Measurements from ENCODE around the gene LAMP1.

The LAMP1 gene

DNA sequence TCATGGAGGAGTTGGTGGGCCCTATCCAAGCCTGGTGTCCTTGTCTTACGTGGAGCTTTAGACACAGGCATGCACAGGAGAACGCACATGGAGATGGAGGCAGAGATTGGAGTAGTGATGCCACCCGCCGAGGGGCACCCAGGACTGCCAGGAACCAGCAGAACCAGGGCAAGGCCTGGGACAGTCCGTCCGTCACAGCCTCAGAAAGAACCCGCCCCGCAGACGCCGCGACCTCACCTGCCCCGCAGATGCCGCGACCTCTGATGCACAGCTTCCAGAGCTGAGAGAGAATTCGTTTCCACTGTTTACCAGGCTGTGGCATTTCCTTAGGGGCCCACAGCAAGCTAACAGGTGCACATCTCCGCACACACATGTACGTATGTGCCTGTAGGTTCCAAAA, 51.6 kb downstream of the LAMP1 start:
- peaks cover 9 to 19% of the 10 kb centered on the region in 2 donors for H3K27me3 Mint-ChIP-seq
- H3K27ac Mint-ChIP-seq, result no peak overlapping the region
- no peak overlapping the region for H3K4me3 Mint-ChIP-seq
- DNase-seq (no peak), ATAC-seq (replicated peaks) (no peak)
- H3K36me3 Mint-ChIP-seq, result peaks cover 4% of the 10 kb centered on the region in 2 donors
- peaks cover 4 to 6% of the 10 kb centered on the region in 2 donors for H3K9me3 Mint-ChIP-seq
- no peaks in the 10 kb centered on the region for H3K4me1 Mint-ChIP-seq

- Mint-ChIP-seq H3K36me3 (peaks cover 4% of the 10 kb centered on the region in 2 donors), H3K9me3 (peaks cover 4 to 6% of the 10 kb centered on the region in 2 donors), H3K27ac (no peak overlapping the region), H3K4me3 (no peak overlapping the region), H3K4me1 (no peaks in the 10 kb centered on the region), H3K27me3 (peaks cover 7 to 19% of the 10 kb centered on the region in 2 donors)
- ATAC-seq (replicated peaks), result no peak
- no peak for DNase-seq
Measured at GRCh38 chr13:113349050-113349449, 52.0 kb downstream of the LAMP1 start.

DNA sequence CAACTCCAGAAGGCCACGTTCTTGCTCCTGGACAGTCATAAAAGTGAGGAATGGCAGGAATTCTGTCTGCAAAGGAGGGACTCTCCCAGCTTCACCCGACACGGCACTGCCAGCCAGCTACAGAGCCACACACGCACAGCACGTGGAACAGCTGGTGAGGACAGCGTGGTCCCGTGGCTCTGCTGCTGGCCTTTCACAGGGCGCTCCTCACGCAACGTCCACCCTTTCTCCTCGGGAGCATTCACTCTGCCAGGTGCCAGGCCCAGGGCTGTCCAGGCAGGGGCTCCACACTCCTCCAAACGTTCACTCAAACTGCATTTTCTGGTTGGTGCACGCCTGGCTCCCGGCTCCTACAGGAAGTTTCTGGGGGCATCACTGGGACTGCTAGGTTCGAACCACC, 52.5 kb downstream of the LAMP1 start:
- H3K27ac Mint-ChIP-seq, result no peak overlapping the region
- H3K4me3 Mint-ChIP-seq, result no peak overlapping the region
- ATAC-seq (replicated peaks), result no peak

DNA sequence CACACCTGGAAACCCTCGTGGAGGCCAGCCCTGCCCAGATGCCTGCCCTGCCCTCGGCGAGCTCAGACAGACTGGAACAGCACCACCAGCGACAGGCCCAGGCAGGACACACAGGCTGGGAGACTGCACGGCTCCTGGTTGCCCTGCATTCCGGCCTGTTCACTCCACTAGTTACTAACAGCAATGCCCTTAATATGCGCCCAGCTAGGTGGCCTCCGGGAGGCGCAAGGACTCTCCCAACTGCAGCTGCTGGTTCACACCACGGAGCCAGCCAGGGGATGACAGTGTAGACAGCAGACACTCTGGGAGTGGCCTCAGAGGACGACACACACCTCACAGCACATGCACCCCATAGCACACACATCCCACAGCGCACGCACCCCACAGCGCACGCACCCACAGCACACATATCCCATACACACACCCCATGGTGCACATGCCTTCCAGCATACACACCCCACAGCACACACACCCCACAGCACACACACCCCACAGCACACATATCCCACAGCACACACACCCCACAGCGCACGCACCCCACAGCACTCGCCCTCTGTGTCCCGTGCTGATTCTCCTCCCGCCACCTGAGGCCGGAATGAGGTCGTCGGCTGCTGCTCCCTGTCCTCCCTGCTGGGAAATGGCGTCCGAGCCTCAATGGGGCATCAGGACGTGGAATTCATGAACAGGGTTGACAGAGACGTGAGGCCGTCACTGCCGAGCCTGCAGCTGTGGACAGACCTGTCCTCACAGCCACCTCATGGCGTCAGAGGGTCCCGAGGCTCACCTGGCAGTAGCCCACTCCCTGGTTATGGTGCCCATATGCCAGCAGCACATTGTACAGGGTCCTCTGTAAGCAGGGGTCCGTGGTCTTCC, 53.3 kb downstream of the LAMP1 start:
- Mint-ChIP-seq H3K9me3 (peaks cover 4 to 6% of the 10 kb centered on the region in 2 donors), H3K27me3 (peaks cover 7 to 20% of the 10 kb centered on the region in 2 donors), H3K36me3 (peaks cover 4% of the 10 kb centered on the region in 2 donors), H3K4me3 (no peak overlapping the region), H3K27ac (no peak overlapping the region), H3K4me1 (no peaks in the 10 kb centered on the region)
- ATAC-seq (replicated peaks) (peak in 1 of 2 donors; percentile 16), DNase-seq (no peak)

More for the DNA sequence above, 52.5 kb downstream of the LAMP1 start:
- Mint-ChIP-seq H3K27me3 (peaks cover 7 to 19% of the 10 kb centered on the region in 2 donors), H3K36me3 (peaks cover 4% of the 10 kb centered on the region in 2 donors), H3K4me1 (no peaks in the 10 kb centered on the region), H3K9me3 (peaks cover 4 to 6% of the 10 kb centered on the region in 2 donors)
- no peak for DNase-seq

DNA sequence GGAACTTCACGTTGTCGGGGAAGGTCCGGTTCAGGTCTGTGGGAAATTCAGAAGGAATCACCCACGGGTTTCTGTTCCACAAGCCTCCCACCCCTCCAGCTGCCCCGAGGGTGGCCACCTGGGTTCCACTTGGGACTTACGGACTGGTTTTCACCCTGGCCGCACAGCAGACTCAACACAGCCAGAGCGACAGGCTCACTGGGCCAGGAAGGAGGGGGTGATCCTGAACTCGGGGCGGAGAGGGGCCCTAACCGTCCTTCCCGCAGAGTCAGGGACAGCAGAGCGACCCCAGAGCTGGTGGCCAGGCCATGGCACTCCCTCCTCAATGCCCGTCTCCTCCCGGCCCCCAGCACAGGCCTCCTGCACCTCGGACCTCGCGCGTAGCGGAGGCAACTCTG, 53.9 kb downstream of the LAMP1 start:
- no peak for DNase-seq
- peaks cover 0 to 2% of the 10 kb centered on the region in 2 donors for H3K9me3 Mint-ChIP-seq
- peaks cover 12 to 25% of the 10 kb centered on the region in 2 donors for H3K27me3 Mint-ChIP-seq

DNA sequence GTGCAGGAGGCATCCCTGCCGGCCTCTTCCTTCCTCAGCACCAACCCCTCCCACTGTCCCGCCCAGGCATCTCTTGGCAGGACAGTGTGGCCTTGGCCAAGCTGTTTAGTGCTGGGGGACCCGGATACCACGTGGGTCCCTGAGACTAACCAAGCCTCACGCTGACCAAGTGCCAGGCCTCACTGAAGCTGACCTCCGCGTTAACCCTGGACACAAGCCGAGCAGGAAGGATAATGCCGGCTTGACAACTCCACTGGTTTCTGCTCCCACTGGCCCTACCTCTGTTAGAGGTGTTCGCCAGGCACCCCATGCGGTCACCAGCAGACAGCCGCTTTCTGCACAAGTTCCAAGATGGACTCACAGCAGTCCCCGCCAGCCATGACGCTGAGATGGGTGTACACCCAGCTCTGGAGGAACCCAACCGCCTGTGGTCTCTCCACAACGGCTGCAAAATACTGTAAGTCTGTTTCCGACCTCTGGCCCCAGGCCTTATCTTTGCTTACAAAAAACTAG, 54.5 kb downstream of the LAMP1 start:
- Mint-ChIP-seq H3K4me3 (no peak overlapping the region), H3K36me3 (no peaks in the 10 kb centered on the region), H3K4me1 (no peaks in the 10 kb centered on the region), H3K27me3 (peaks cover 12 to 25% of the 10 kb centered on the region in 2 donors), H3K9me3 (peaks cover 0 to 2% of the 10 kb centered on the region in 2 donors), H3K27ac (no peak overlapping the region)
- no peak for DNase-seq
- no peak for ATAC-seq (replicated peaks)

More for the DNA sequence above, 53.9 kb downstream of the LAMP1 start:
- ATAC-seq (replicated peaks), result no peak
- Mint-ChIP-seq H3K4me3 (no peak overlapping the region), H3K27ac (no peak overlapping the region), H3K4me1 (no peaks in the 10 kb centered on the region), H3K36me3 (no peaks in the 10 kb centered on the region)

- H3K9me3 Mint-ChIP-seq, result no peaks in the 10 kb centered on the region
- no peaks in the 10 kb centered on the region for H3K4me1 Mint-ChIP-seq
- DNase-seq (no peak), ATAC-seq (replicated peaks) (no peak)
- peaks cover 15 to 27% of the 10 kb centered on the region in 2 donors for H3K27me3 Mint-ChIP-seq
- no peak overlapping the region for H3K27ac Mint-ChIP-seq
- H3K36me3 Mint-ChIP-seq, result no peaks in the 10 kb centered on the region
- no peak overlapping the region for H3K4me3 Mint-ChIP-seq
Measured at GRCh38 chr13:113353254-113353653, 56.2 kb downstream of the LAMP1 start.

DNA sequence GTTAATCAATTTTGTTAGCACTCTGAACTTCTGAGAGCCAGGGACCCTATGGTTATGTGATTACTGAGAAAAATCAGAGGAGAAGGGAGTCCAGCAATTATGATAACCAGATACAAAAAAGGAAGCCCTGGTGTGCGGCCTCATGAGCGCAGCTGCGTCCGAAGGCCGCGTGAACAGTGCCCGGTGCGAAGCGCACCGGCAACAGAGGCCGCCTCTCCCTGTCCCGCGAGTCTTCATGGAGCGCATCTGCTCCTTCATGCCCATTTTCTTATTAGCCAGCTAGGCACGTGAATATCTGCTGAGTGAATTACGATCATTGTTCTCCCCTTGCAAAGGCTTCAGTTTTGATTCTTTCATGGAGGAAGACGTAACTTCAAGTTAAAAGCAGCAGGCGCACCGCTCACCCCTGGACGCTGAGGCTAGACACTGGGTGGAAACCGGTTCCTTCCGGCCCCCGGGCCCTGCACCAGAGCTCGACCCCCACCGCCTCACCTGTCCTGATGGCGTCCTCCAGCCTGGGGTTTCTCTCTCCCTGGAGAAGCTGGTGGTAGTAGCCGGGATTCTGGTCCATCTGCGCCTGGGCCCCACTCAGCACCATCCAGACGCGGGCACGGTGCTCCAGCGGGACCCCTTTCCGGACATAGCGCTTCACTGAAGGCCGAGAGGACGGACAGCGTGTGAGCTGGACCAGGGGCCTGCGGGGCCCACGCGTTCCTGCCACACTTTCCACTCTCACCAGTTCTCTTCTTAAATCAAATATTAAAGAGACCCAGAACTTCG, 58.0 kb downstream of the LAMP1 start:
- Mint-ChIP-seq H3K27ac (no peak overlapping the region), H3K4me3 (no peak overlapping the region), H3K9me3 (no peaks in the 10 kb centered on the region), H3K36me3 (no peaks in the 10 kb centered on the region), H3K4me1 (no peaks in the 10 kb centered on the region), H3K27me3 (peaks cover 19 to 39% of the 10 kb centered on the region in 2 donors)
- ATAC-seq (replicated peaks) (no peak), DNase-seq (no peak)

DNA sequence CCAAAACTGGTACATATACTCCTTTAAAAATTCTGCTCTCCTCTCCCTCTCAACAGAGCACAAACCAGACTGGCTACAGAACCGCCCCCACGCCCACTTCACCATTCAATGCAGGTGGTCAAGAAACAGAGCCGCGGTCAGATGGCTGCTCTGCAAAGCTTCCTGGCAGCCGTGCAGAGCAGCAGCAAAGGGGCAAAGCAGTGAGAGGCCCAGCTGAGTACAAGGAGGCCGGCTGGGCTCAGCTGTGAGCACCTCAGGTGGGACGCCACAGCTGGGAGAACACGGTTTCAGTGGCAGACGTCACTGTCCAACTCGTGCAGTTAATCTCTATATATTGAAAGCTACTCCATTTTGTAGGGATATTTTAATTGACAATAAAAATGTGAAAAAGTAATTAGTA, 58.6 kb downstream of the LAMP1 start:
- Mint-ChIP-seq H3K27ac (no peak overlapping the region), H3K4me1 (no peaks in the 10 kb centered on the region), H3K36me3 (no peaks in the 10 kb centered on the region), H3K4me3 (no peak overlapping the region), H3K27me3 (peaks cover 17 to 38% of the 10 kb centered on the region in 2 donors), H3K9me3 (no peaks in the 10 kb centered on the region)
- ATAC-seq (replicated peaks), result no peak
- no peak for DNase-seq

- no peaks in the 10 kb centered on the region for H3K36me3 Mint-ChIP-seq
- H3K27me3 Mint-ChIP-seq, result peaks cover 16 to 36% of the 10 kb centered on the region in 2 donors
- no peak overlapping the region for H3K27ac Mint-ChIP-seq
- H3K4me3 Mint-ChIP-seq, result no peak overlapping the region
- H3K4me1 Mint-ChIP-seq, result peaks cover 2 to 7% of the 10 kb centered on the region in 2 donors
- ATAC-seq (replicated peaks) (no peak), DNase-seq (no peak)
- H3K9me3 Mint-ChIP-seq, result no peaks in the 10 kb centered on the region
Measured at GRCh38 chr13:113356596-113356995, 59.6 kb downstream of the LAMP1 start.

DNA sequence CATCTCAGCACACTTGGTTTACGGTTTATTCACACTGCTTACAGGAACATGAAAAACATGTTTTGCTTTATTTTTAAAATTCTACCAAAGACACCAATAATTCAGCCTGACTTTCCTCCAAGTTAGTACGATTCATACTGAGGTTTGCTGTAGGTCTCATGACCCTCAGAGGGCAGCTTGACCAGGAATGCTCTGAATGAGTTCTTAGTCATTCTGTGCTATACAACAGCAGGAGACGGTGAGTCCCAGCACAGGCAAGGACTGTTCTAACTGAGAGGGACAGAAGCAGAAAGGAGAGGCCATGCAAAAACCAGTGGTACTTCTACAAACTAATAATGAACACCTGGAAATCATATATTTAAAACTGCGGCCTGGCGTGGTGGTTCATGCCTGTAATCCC, 60.5 kb downstream of the LAMP1 start:
- no peak overlapping the region for H3K27ac Mint-ChIP-seq
- DNase-seq (no peak), ATAC-seq (replicated peaks) (no peak)
- peaks cover 17 to 41% of the 10 kb centered on the region in 2 donors for H3K27me3 Mint-ChIP-seq
- peaks cover 2 to 7% of the 10 kb centered on the region in 2 donors for H3K4me1 Mint-ChIP-seq
- H3K36me3 Mint-ChIP-seq, result no peaks in the 10 kb centered on the region
- no peaks in the 10 kb centered on the region for H3K9me3 Mint-ChIP-seq
- H3K4me3 Mint-ChIP-seq, result no peak overlapping the region

GRCh38 chr13:113358653-113359190, 61.7 kb downstream of the LAMP1 start:
- no peak overlapping the region for H3K27ac Mint-ChIP-seq
- no peaks in the 10 kb centered on the region for H3K9me3 Mint-ChIP-seq
- DNase-seq (no peak), ATAC-seq (replicated peaks) (no peak)
- H3K36me3 Mint-ChIP-seq, result no peaks in the 10 kb centered on the region
- peaks cover 24 to 41% of the 10 kb centered on the region in 2 donors for H3K27me3 Mint-ChIP-seq
- peaks cover 5 to 7% of the 10 kb centered on the region in 2 donors for H3K4me1 Mint-ChIP-seq
- no peak overlapping the region for H3K4me3 Mint-ChIP-seq

- no peak for DNase-seq
- H3K9me3 Mint-ChIP-seq, result no peaks in the 10 kb centered on the region
- no peak overlapping the region for H3K27ac Mint-ChIP-seq
- H3K27me3 Mint-ChIP-seq, result peaks cover 26 to 41% of the 10 kb centered on the region in 2 donors
- no peaks in the 10 kb centered on the region for H3K36me3 Mint-ChIP-seq
- peaks cover 5 to 7% of the 10 kb centered on the region in 2 donors for H3K4me1 Mint-ChIP-seq
- ATAC-seq (replicated peaks), result no peak
- no peak overlapping the region for H3K4me3 Mint-ChIP-seq
Measured at GRCh38 chr13:113359571-113359970, 62.5 kb downstream of the LAMP1 start.

- Mint-ChIP-seq H3K4me1 (peaks cover 7% of the 10 kb centered on the region in 2 donors), H3K27ac (no peak overlapping the region), H3K36me3 (peaks cover 0 to 2% of the 10 kb centered on the region in 2 donors), H3K9me3 (no peaks in the 10 kb centered on the region), H3K4me3 (no peak overlapping the region), H3K27me3 (peaks cover 28 to 45% of the 10 kb centered on the region in 2 donors)
- ATAC-seq (replicated peaks) (no peak), DNase-seq (no peak)
Measured at GRCh38 chr13:113360446-113360845, 63.4 kb downstream of the LAMP1 start.
